HepG2 (cell line): ENCODE data around the gene NDUFB10. TPM values are rescaled to one million over a fixed set of nuclear protein-coding genes. Genes with fewer than 3 reads are reported as not detected.

Source experiments
- CEBPG ChIP-seq: IDR thresholded peaks from 2 replicates; pipeline ENCODE4 v1.6.1; 2016
- MLLT10 ChIP-seq: sonication (generic); formaldehyde crosslinking; IDR thresholded peaks from 2 replicates; pipeline ENCODE4 v1.4.0; 2020; ENCODE audit warnings: missing genetic modification reagents
- MTF1 ChIP-seq: sonication (generic); formaldehyde crosslinking; IDR thresholded peaks from 2 replicates; pipeline ENCODE4 v1.5.0; 2020; ENCODE audit warnings: missing genetic modification reagents
- SMYD3 ChIP-seq: sonication (generic); formaldehyde crosslinking; IDR thresholded peaks from 2 replicates; pipeline ENCODE4 v1.8.1; 2023; ENCODE audit warnings: mild to moderate bottlenecking, missing genetic modification reagents
- SYNCRIP ChIP-seq: fragments of 200-400 bp; formaldehyde crosslinking; IDR thresholded peaks from 2 replicates; pipeline ENCODE4 v1.6.1; 2018; ENCODE audit warnings: mild to moderate bottlenecking, low read depth, low read length; ENCODE audit not compliant: insufficient read depth
- ZFP36L2 ChIP-seq: sonication (generic); formaldehyde crosslinking; IDR thresholded peaks from 2 replicates; pipeline ENCODE4 v1.4.0; 2020; ENCODE audit warnings: missing genetic modification reagents
- ZFP37 ChIP-seq: sonication (generic); formaldehyde crosslinking; IDR thresholded peaks from 2 replicates; pipeline ENCODE4 v1.4.0; 2020; ENCODE audit warnings: missing genetic modification reagents, borderline replicate concordance
- ZFP62 ChIP-seq: sonication (generic); formaldehyde crosslinking; IDR thresholded peaks from 2 replicates; pipeline ENCODE4 v1.4.0; 2020; ENCODE audit warnings: missing genetic modification reagents
- ZFP82 ChIP-seq: sonication (generic); formaldehyde crosslinking; IDR thresholded peaks from 2 replicates; pipeline ENCODE4 v1.5.1; 2020; ENCODE audit warnings: mild to moderate bottlenecking, missing genetic modification reagents, borderline replicate concordance
- ZNF180 ChIP-seq: sonication (generic); formaldehyde crosslinking; IDR thresholded peaks from 2 replicates; pipeline ENCODE4 v1.4.0; 2020; ENCODE audit warnings: low read depth, missing genetic modification reagents, borderline replicate concordance
- ZNF337 ChIP-seq: sonication (generic); formaldehyde crosslinking; IDR thresholded peaks from 2 replicates; pipeline ENCODE4 v1.5.1; 2020; ENCODE audit warnings: missing genetic modification reagents, low read depth, mild to moderate bottlenecking, borderline replicate concordance
- ZNF431 ChIP-seq: sonication (generic); formaldehyde crosslinking; IDR thresholded peaks from 2 replicates; pipeline ENCODE4 v1.9.0; 2022; ENCODE audit warnings: missing genetic modification reagents, low read depth, mild to moderate bottlenecking, borderline replicate concordance
- ZNF546 ChIP-seq: sonication (generic); formaldehyde crosslinking; conservative IDR thresholded peaks from 2 replicates; pipeline ENCODE4 v1.8.1; 2023; ENCODE audit warnings: mild to moderate bottlenecking, missing genetic modification reagents
- polyA plus RNA-seq, 8 experiments: library from polyadenylated mRNA; depleted of rRNA in 3 of 8; stranded (reverse) in 7 of 8; unstranded in 1 of 8; fragments of >200 nt; fragmentation: Illumina TruSeq in 4 of 8; extraction: Trizol in 4 of 8; gene quantifications; 2 replicates each; pipeline versions ENCODE4 v1.2.1 to v1.2.3, GENCODE V29; 2011 to 2016; ENCODE audit warnings: low read depth in 4 of 8, missing spikeins in 1 of 8, mixed read lengths in 1 of 8; ENCODE audit not compliant: insufficient read depth in 1 of 8
- total RNA-seq, 5 experiments: library from RNA; depleted of rRNA; stranded (reverse); fragments of >200 nt; fragmentation: Illumina TruSeq; extraction: Trizol; gene quantifications; 2 replicates each; pipeline ENCODE4 v1.2.3, GENCODE V29; 2016; ENCODE audit warnings: low read depth in 1 of 5
- TF ChIP-seq, protein P1 (sequence below): sonication (generic); formaldehyde crosslinking; IDR thresholded peaks from 2 replicates; pipeline ENCODE4 v1.5.1; 2020; ENCODE audit warnings: mild to moderate bottlenecking, moderate library complexity, missing genetic modification reagents
- TF ChIP-seq, protein P2 (sequence below): sonication (generic); formaldehyde crosslinking; IDR thresholded peaks from 2 replicates; pipeline ENCODE4 v1.4.0; 2020; ENCODE audit warnings: missing genetic modification reagents, borderline replicate concordance
- TF ChIP-seq, protein P3 (sequence below): sonication (generic); formaldehyde crosslinking; conservative IDR thresholded peaks from 2 replicates; pipeline ENCODE4 v1.8.1; 2023; ENCODE audit warnings: missing genetic modification reagents
- TF ChIP-seq, protein P4 (sequence below): sonication (generic); formaldehyde crosslinking; conservative IDR thresholded peaks from 2 replicates; pipeline ENCODE4 v1.4.0; 2020; ENCODE audit warnings: mild to moderate bottlenecking, missing genetic modification reagents, moderate library complexity
- TF ChIP-seq, protein P5 (sequence below): fragments of 450-650 bp; IDR thresholded peaks from 2 replicates; pipeline ENCODE4 v1.6.1; 2017; ENCODE audit warnings: mild to moderate bottlenecking

NDUFB10 gene
- total and polyA plus RNA-seq, 2 of the 13 experiments (the other 11 are each of a cell fraction or from before 2014, with no cell fraction given): 68.6 to 157 TPM

DNA sequence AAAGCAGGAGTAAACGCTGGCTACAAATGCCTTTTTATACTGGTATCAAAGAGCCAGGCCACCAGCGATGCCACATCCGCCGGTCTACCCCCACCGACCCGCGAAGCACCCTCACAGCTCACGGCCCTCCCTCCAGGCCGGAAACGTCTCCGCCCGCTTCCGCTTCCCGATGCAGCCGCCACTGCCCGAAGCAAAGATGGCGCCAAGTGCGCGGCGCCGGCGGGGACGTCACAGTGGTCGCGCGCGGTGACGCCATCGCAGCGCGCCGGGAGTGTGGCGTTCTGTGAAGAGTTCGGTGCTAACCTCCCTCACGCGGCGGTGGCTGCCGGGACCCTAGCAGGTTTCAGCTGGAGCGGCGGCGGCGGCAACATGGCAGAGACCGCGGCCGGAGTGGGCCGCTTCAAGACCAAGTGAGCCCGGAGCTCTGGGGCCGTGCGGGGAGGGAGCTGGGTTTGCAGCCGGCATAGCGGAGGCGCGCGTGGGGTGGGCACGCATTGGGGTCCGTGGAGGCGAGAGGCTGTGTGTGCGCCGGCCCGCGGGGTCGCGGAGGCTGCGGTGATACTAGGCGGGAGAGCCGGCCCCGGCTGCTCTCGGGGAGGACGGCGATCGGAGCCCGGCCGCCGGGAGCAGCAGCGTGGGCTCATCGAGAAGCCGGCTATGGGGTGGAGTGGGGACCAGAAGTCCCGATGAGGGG is 12.6 kb downstream of the NDUFB10 start, which contains the start of gene TBL3 (continued):
- TF ChIP-seq SMYD3 (CRISPR knock-in tag) (no peak), SYNCRIP (no peak), MLLT10 (CRISPR knock-in tag) (no peak), ZNF546 (CRISPR knock-in tag) (peak; percentile 77), ZNF431 (CRISPR knock-in tag) (peak; percentile 73; the same call in 1 of the 2 replicates), ZNF337 (CRISPR knock-in tag) (peak; percentile 71; the same call in 1 of the 2 replicates), ZFP82 (CRISPR knock-in tag) (no peak), MTF1 (CRISPR knock-in tag) (no peak), ZFP37 (CRISPR knock-in tag) (peak; percentile 8; the same call in 1 of the 2 replicates), ZNF180 (CRISPR knock-in tag) (0 out of 2 replicates have a peak, but pooled peaks have one; percentile 30), CEBPG (peak; percentile 54), ZFP62 (no peak), ZFP36L2 (CRISPR knock-in tag) (no peak)
- TF ChIP-seq, protein P1, sequence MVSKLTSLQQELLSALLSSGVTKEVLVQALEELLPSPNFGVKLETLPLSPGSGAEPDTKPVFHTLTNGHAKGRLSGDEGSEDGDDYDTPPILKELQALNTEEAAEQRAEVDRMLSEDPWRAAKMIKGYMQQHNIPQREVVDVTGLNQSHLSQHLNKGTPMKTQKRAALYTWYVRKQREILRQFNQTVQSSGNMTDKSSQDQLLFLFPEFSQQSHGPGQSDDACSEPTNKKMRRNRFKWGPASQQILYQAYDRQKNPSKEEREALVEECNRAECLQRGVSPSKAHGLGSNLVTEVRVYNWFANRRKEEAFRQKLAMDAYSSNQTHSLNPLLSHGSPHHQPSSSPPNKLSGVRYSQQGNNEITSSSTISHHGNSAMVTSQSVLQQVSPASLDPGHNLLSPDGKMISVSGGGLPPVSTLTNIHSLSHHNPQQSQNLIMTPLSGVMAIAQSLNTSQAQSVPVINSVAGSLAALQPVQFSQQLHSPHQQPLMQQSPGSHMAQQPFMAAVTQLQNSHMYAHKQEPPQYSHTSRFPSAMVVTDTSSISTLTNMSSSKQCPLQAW (CRISPR knock-in tag): peak; percentile 84; the same call in 1 of the 2 replicates
- TF ChIP-seq, protein P2, sequence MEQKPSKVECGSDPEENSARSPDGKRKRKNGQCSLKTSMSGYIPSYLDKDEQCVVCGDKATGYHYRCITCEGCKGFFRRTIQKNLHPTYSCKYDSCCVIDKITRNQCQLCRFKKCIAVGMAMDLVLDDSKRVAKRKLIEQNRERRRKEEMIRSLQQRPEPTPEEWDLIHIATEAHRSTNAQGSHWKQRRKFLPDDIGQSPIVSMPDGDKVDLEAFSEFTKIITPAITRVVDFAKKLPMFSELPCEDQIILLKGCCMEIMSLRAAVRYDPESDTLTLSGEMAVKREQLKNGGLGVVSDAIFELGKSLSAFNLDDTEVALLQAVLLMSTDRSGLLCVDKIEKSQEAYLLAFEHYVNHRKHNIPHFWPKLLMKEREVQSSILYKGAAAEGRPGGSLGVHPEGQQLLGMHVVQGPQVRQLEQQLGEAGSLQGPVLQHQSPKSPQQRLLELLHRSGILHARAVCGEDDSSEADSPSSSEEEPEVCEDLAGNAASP: peak; percentile 80; the same call in 1 of the 2 replicates
- TF ChIP-seq, protein P3, sequence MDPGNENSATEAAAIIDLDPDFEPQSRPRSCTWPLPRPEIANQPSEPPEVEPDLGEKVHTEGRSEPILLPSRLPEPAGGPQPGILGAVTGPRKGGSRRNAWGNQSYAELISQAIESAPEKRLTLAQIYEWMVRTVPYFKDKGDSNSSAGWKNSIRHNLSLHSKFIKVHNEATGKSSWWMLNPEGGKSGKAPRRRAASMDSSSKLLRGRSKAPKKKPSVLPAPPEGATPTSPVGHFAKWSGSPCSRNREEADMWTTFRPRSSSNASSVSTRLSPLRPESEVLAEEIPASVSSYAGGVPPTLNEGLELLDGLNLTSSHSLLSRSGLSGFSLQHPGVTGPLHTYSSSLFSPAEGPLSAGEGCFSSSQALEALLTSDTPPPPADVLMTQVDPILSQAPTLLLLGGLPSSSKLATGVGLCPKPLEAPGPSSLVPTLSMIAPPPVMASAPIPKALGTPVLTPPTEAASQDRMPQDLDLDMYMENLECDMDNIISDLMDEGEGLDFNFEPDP (CRISPR knock-in tag): no peak
- TF ChIP-seq, protein P4, sequence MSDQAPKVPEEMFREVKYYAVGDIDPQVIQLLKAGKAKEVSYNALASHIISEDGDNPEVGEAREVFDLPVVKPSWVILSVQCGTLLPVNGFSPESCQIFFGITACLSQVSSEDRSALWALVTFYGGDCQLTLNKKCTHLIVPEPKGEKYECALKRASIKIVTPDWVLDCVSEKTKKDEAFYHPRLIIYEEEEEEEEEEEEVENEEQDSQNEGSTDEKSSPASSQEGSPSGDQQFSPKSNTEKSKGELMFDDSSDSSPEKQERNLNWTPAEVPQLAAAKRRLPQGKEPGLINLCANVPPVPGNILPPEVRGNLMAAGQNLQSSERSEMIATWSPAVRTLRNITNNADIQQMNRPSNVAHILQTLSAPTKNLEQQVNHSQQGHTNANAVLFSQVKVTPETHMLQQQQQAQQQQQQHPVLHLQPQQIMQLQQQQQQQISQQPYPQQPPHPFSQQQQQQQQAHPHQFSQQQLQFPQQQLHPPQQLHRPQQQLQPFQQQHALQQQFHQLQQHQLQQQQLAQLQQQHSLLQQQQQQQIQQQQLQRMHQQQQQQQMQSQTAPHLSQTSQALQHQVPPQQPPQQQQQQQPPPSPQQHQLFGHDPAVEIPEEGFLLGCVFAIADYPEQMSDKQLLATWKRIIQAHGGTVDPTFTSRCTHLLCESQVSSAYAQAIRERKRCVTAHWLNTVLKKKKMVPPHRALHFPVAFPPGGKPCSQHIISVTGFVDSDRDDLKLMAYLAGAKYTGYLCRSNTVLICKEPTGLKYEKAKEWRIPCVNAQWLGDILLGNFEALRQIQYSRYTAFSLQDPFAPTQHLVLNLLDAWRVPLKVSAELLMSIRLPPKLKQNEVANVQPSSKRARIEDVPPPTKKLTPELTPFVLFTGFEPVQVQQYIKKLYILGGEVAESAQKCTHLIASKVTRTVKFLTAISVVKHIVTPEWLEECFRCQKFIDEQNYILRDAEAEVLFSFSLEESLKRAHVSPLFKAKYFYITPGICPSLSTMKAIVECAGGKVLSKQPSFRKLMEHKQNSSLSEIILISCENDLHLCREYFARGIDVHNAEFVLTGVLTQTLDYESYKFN (CRISPR knock-in tag): no peak; the same call in none of the 2 replicates
- TF ChIP-seq, protein P5, sequence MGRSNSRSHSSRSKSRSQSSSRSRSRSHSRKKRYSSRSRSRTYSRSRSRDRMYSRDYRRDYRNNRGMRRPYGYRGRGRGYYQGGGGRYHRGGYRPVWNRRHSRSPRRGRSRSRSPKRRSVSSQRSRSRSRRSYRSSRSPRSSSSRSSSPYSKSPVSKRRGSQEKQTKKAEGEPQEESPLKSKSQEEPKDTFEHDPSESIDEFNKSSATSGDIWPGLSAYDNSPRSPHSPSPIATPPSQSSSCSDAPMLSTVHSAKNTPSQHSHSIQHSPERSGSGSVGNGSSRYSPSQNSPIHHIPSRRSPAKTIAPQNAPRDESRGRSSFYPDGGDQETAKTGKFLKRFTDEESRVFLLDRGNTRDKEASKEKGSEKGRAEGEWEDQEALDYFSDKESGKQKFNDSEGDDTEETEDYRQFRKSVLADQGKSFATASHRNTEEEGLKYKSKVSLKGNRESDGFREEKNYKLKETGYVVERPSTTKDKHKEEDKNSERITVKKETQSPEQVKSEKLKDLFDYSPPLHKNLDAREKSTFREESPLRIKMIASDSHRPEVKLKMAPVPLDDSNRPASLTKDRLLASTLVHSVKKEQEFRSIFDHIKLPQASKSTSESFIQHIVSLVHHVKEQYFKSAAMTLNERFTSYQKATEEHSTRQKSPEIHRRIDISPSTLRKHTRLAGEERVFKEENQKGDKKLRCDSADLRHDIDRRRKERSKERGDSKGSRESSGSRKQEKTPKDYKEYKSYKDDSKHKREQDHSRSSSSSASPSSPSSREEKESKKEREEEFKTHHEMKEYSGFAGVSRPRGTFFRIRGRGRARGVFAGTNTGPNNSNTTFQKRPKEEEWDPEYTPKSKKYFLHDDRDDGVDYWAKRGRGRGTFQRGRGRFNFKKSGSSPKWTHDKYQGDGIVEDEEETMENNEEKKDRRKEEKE: no peak
